ENCODE results near the gene SLC27A3.
"Not testable (repeated sequence)": the region's sequence is repeated elsewhere in the genome, so short reads cannot be mapped to it uniquely, and the experiment has no call there.

The SLC27A3 gene

DNA sequence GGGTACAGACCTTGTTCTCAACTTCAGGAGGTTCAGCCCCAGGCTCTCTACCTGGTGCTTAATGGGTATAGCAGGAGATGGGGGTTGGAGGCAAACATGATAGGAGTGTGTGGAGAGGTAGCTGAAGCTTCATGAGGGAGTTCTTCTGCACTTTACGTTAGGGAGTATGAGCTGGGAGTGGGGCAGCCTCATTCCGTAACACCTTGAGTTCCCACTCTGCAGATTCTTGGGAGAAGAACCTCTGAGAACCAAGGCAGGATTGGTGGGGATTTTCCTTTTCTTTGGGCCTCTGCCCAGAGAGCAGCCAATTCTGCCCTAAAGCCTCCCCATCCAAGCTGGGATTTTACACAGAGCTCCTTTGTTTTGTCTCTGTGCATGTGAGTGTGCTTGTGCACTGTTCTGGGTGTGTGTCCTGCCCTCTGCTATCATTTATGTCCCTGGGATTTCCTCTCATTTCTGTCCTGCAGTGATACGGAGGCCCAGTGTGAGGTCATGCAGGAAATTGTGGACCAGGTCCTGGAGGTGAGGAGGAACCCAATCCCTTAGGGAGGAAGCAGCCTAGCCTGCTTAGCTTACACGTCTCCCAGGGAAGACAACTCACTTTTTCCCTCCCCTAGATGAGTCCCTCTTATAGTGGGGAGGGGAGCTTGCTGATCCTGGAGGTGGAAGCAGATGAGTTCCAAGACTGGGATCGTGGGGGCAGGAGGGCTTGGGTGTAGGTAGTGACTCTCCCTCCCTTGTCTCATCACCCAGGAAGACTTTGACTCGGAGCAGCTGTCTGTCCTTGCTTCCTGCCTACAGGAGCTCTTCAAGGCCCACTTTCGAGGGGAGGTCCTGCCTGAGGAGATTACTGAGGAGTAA is 11.6 kb upstream of the SLC27A3 start:
- no peak overlapping the region for H3K27ac ChIP-seq (ENCODE audit: low read length)

GRCh38 chr1:153764310-153764709 is 10.9 kb upstream of the SLC27A3 start:
- Histone ChIP-seq H3K9me3 (replicated peaks; ENCODE audit: insufficient read depth, low read length) (no peaks in the 10 kb centered on the region), H3F3A (ENCODE audit: insufficient read depth, low read length) (no peaks in the 10 kb centered on the region), H3K27me3 (replicated peaks; ENCODE audit: insufficient read depth, low read length) (no peaks in the 10 kb centered on the region), H3K27ac (ENCODE audit: low read length) (no peak overlapping the region), H3K36me3 (replicated peaks; ENCODE audit: insufficient read depth, low read length) (no peaks in the 10 kb centered on the region), H3K4me1 (ENCODE audit: low read length) (no peaks in the 10 kb centered on the region), H3K9me2 (replicated peaks; ENCODE audit: insufficient read depth, low read length) (no peaks in the 10 kb centered on the region), H2AFZ (ENCODE audit: low read length) (no peak overlapping the region), H3K9ac (ENCODE audit: low read length) (no peak overlapping the region), H3K79me2 (ENCODE audit: low read length) (no peaks in the 10 kb centered on the region), H3K4me3 (ENCODE audit: low read length) (no peak overlapping the region), H3K4me2 (ENCODE audit: low read depth, low read length) (no peak overlapping the region), H4K20me1 (ENCODE audit: insufficient read depth, low read length) (no peaks in the 10 kb centered on the region)
- TF ChIP-seq, protein P1, sequence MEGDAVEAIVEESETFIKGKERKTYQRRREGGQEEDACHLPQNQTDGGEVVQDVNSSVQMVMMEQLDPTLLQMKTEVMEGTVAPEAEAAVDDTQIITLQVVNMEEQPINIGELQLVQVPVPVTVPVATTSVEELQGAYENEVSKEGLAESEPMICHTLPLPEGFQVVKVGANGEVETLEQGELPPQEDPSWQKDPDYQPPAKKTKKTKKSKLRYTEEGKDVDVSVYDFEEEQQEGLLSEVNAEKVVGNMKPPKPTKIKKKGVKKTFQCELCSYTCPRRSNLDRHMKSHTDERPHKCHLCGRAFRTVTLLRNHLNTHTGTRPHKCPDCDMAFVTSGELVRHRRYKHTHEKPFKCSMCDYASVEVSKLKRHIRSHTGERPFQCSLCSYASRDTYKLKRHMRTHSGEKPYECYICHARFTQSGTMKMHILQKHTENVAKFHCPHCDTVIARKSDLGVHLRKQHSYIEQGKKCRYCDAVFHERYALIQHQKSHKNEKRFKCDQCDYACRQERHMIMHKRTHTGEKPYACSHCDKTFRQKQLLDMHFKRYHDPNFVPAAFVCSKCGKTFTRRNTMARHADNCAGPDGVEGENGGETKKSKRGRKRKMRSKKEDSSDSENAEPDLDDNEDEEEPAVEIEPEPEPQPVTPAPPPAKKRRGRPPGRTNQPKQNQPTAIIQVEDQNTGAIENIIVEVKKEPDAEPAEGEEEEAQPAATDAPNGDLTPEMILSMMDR (IDR thresholded peaks at IDR 0.05; ENCODE audit: low read length), result no peak
- TF ChIP-seq EZH2phosphoT487 (IDR thresholded peaks at IDR 0.05; ENCODE audit: low read length) (no peak), EZH2 (optimal IDR thresholded peaks at IDR 0.05; ENCODE audit: low read depth, low read length) (no peak)
- no peak for DNase-seq

More for the DNA sequence above, 11.6 kb upstream of the SLC27A3 start:
- Histone ChIP-seq H3K36me3 (replicated peaks; ENCODE audit: insufficient read depth, low read length) (no peaks in the 10 kb centered on the region), H3K79me2 (ENCODE audit: low read length) (no peaks in the 10 kb centered on the region), H3F3A (ENCODE audit: insufficient read depth, low read length) (no peaks in the 10 kb centered on the region), H3K9ac (ENCODE audit: low read length) (no peak overlapping the region), H3K4me1 (ENCODE audit: low read length) (no peaks in the 10 kb centered on the region), H3K4me3 (ENCODE audit: low read length) (no peak overlapping the region), H3K4me2 (ENCODE audit: low read depth, low read length) (no peak overlapping the region), H2AFZ (ENCODE audit: low read length) (no peak overlapping the region), H3K9me2 (replicated peaks; ENCODE audit: insufficient read depth, low read length) (no peaks in the 10 kb centered on the region), H4K20me1 (ENCODE audit: insufficient read depth, low read length) (no peaks in the 10 kb centered on the region), H3K9me3 (replicated peaks; ENCODE audit: insufficient read depth, low read length) (no peaks in the 10 kb centered on the region), H3K27me3 (replicated peaks; ENCODE audit: insufficient read depth, low read length) (no peaks in the 10 kb centered on the region)
- TF ChIP-seq, protein P1 (IDR thresholded peaks at IDR 0.05; ENCODE audit: low read length), result no peak
- no peak for TF ChIP-seq EZH2 (optimal IDR thresholded peaks at IDR 0.05; ENCODE audit: low read depth, low read length)
- no peak for TF ChIP-seq EZH2phosphoT487 (IDR thresholded peaks at IDR 0.05; ENCODE audit: low read length)
- DNase-seq, result no peak

DNA sequence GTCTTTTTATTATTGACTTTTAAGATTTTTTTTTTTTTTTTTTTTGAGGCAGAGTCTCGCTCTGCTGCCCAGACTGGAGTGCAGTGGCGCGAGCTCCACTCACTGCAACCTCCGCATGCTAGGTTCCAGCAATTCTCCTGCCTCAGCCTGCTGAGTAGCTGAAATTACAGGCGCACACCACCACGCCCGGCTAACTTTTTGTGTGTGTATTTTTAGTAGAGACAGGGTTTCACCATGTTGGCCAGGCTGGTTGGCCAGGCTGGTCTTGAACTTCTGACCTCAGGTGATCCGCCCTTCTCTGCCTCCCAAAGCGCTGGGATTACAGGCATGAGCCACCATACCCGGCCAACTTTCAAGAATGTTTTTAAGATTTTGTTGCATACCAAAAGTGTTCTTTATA is 8.5 kb upstream of the SLC27A3 start:
- H3K9me3 ChIP-seq (replicated peaks; ENCODE audit: insufficient read depth, low read length); H3K9ac ChIP-seq (ENCODE audit: low read length); H4K20me1 ChIP-seq (ENCODE audit: insufficient read depth, low read length); H3K27me3 ChIP-seq (replicated peaks; ENCODE audit: insufficient read depth, low read length); DNase-seq; H3K4me2 ChIP-seq (ENCODE audit: low read depth, low read length); H3K4me1 ChIP-seq (ENCODE audit: low read length); H3K36me3 ChIP-seq (replicated peaks; ENCODE audit: insufficient read depth, low read length); H3K4me3 ChIP-seq (ENCODE audit: low read length); H3F3A ChIP-seq (ENCODE audit: insufficient read depth, low read length); H2AFZ ChIP-seq (ENCODE audit: low read length); H3K79me2 ChIP-seq (ENCODE audit: low read length); H3K9me2 ChIP-seq (replicated peaks; ENCODE audit: insufficient read depth, low read length); H3K27ac ChIP-seq (ENCODE audit: low read length): not testable (repeated sequence)

GRCh38 chr1:153767519-153767918 is 7.7 kb upstream of the SLC27A3 start:
- H3F3A ChIP-seq (ENCODE audit: insufficient read depth, low read length), result no peaks in the 10 kb centered on the region
- no peak for DNase-seq
- TF ChIP-seq, protein P1 (IDR thresholded peaks at IDR 0.05; ENCODE audit: low read length), result no peak
- TF ChIP-seq EZH2 (optimal IDR thresholded peaks at IDR 0.05; ENCODE audit: low read depth, low read length) (no peak), EZH2phosphoT487 (IDR thresholded peaks at IDR 0.05; ENCODE audit: low read length) (no peak)
- H3K9ac ChIP-seq (ENCODE audit: low read length), result no peak overlapping the region
- no peak overlapping the region for H3K4me3 ChIP-seq (ENCODE audit: low read length)
- no peaks in the 10 kb centered on the region for H3K9me2 ChIP-seq (replicated peaks; ENCODE audit: insufficient read depth, low read length)
- H3K4me2 ChIP-seq (ENCODE audit: low read depth, low read length), result no peak overlapping the region
- no peaks in the 10 kb centered on the region for H3K4me1 ChIP-seq (ENCODE audit: low read length)
- H3K27ac ChIP-seq (ENCODE audit: low read length), result no peak overlapping the region
- H3K9me3 ChIP-seq (replicated peaks; ENCODE audit: insufficient read depth, low read length), result no peaks in the 10 kb centered on the region
- H3K36me3 ChIP-seq (replicated peaks; ENCODE audit: insufficient read depth, low read length), result no peaks in the 10 kb centered on the region
- H3K27me3 ChIP-seq (replicated peaks; ENCODE audit: insufficient read depth, low read length), result no peaks in the 10 kb centered on the region
- H4K20me1 ChIP-seq (ENCODE audit: insufficient read depth, low read length), result no peaks in the 10 kb centered on the region
- no peak overlapping the region for H2AFZ ChIP-seq (ENCODE audit: low read length)
- H3K79me2 ChIP-seq (ENCODE audit: low read length), result no peaks in the 10 kb centered on the region

Measured in MM.1S (cell line).